Melanocyte of skin (primary cell): ENCODE measurements around the gene SDCBP2. TPM values are rescaled to one million over a fixed set of nuclear protein-coding genes. Genes with fewer than 3 reads are reported as not detected.

Experiments
- total RNA-seq, 2 donors: library from RNA; depleted of rRNA; stranded (reverse); fragments of >200 nt; gene quantifications; 2 replicates each; pipeline ENCODE4 v1.2.3, GENCODE V29; 2012

Gene SDCBP2, protein sequence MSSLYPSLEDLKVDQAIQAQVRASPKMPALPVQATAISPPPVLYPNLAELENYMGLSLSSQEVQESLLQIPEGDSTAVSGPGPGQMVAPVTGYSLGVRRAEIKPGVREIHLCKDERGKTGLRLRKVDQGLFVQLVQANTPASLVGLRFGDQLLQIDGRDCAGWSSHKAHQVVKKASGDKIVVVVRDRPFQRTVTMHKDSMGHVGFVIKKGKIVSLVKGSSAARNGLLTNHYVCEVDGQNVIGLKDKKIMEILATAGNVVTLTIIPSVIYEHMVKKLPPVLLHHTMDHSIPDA
- 1 to 10 TPM in 1 of 2 donors, under 1 TPM in 1; 0.69 to 1.7 TPM for total RNA-seq

DNA sequence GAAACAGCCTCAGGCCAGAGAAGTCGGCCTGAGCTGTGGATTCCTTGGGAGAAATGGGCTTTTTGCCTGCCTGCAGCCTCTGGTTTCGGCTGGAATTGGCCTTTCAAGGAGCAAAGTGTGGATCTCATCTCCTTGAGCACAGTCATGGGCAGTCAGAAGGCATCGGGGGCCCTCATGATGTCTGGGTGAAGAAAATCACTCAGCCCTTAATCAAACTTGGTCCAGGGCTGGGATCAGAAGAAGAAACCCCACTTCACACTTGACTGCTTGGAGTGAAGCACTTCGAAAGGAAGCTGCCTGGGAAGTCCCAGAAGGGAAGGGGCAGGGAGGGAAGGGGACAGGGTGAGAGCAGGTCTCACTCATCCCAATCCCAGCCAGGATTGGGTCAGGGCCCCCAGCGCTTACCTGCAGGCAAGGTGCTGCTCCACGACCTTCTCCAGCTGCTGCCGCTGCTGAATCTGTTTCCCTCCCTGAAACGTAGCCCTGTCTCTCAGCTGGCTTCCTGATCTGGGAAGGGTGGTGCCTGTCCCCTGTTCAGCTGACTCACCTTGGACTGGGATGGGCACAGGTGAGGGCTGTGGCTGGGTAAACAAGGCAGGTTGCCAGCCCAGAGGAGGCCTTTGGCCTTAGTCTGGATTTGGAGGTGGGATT, at the start of gene SDCBP2:
TSS of gene SDCBP2 (minus strand) at position 460 of the 651 bp plus-strand sequence. CDS start 8,723 bp downstream, outside the sequence.

DNA sequence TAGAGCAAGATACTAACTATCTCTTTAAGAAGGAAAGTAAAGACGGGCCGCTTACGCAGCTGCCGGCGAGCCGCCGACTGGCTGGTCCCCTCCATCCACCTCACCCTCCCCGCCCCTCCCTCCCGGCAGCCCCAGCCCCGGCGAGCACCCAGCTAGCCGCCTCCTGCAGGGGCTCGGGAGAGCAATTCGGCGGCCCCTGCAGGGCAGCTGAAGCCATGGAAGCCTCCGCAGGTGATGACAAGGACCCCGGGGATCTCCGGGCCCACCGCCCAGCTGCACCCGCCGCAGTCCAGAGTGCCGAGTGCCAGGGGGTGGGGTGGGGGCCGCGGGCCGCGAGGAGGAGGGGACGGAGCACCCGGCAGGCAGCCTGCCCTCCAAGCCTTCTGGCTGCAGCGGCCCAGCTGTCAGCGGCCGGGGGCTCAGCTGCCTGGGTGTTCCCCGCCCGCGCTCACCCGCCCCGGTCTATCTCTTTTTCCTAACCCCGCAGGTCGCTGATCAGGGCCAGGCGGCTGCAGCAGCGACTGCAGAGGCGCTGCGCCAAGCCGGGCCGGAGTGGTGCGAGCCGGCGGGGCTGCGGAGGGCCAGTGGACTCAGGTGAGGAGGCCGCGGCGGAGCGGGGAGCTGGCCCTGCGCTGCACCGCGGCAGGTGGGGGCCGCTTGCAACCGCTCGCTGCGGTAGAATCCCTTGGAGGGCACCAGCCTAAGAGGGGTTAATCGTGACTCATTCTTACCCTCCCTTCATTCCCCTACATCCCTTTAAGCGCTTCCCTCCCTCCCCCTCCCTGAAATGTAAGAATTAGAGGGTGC, 62.6 kb downstream of the SDCBP2 start, which contains the start of gene SNPH:
TSS of gene SNPH (plus strand) at position 128 of the 807 bp plus-strand sequence. CDS start 29,946 bp downstream, outside the sequence.

Other genes with a start within 250 kb of the SDCBP2 start
- 10 to 100 TPM; 46.0 to 95.7 TPM for gene PSMF1, start 210.5 kb downstream of the SDCBP2 start, total RNA-seq
- gene TMEM74B, start 144.2 kb downstream of the SDCBP2 start, total RNA-seq, result not detected
- under 1 TPM in 1 of 2 donors, not detected in 1; under 0.01 TPM for gene C20orf202, start 125.7 kb downstream of the SDCBP2 start, total RNA-seq
- gene RAD21L1, start 103.1 kb downstream of the SDCBP2 start, total RNA-seq, result not detected
- 10 to 100 TPM in 1 of 2 donors, 1 to 10 TPM in 1; 7.0 to 12.4 TPM for gene SNPH, start 62.8 kb downstream of the SDCBP2 start, total RNA-seq
- gene FKBP1A, start 63.9 kb upstream of the SDCBP2 start, total RNA-seq, result 100 to 1,000 TPM in 1 of 2 donors, 10 to 100 TPM in 1; 87.8 to 206 TPM
- 10 to 100 TPM; 22.0 to 23.3 TPM for gene NSFL1C, start 137.7 kb upstream of the SDCBP2 start, total RNA-seq
- gene SIRPB2, start 162.3 kb upstream of the SDCBP2 start, total RNA-seq, result not detected
- not detected for gene SIRPD, start 228.6 kb upstream of the SDCBP2 start, total RNA-seq